Hindlimb muscle (tissue), 1 donor: ENCODE data around the gene ITSN2. TPM values are rescaled to one million over a fixed set of nuclear protein-coding genes. Genes with fewer than 3 reads are reported as not detected.

Source experiments
- DNase-seq: peaks from one replicate; pipeline ENCODE4 v3.0.0-alpha.2; 2013
- polyA plus RNA-seq: library from polyadenylated mRNA; unstranded; fragments of 120-200 nt; gene quantifications from one replicate; pipeline ENCODE4 v1.2.1, GENCODE V29; 2013; ENCODE audit not compliant: insufficient read length

ITSN2 gene
- polyA plus RNA-seq, 1 donor: 20.2 TPM

DNA sequence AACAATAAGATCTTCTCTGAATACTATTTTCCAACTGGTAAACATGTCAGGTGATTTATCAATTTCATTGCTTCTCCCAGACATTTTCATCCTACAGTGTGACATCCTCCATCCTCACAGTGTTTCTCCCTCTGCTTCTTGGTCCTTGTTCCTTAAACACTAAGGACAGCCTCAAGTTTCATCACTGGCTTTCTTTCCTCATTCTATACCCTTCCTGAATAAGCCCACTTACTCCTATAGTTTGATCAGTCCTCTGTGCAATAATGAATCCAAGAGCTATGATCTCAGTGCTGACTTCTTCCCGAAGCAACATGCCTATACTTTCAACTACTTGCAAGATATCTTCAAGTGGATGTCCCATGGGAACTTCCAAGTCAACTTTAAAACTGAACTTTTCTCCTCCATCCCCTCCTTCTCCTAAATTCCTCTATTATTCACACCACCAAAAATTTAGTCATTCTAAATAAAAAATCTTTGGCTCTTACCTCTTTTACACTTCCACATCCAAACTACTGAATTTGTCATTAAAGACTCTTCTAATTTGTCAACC is 97.8 kb downstream of the ITSN2 start:
- DNase-seq: no peak

DNA sequence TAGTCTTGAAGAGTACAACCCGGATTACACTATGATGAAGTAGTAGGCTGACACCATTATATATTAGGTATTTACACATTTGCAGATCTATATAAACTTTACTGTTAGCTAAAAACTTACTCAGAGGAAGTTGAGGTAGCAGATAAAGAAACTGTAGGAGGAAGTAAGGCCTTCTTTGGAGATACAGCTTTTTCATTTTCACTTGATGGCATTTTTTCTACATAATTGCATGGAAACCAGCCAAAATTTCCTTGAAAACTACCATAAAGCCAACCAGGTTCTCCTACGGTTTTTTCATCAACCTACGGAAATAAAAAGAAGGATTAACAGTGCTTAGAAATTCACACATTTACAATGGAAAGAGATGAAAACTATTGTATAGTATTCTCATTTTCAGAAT is 98.9 kb downstream of the ITSN2 start:
- no peak for DNase-seq

DNA sequence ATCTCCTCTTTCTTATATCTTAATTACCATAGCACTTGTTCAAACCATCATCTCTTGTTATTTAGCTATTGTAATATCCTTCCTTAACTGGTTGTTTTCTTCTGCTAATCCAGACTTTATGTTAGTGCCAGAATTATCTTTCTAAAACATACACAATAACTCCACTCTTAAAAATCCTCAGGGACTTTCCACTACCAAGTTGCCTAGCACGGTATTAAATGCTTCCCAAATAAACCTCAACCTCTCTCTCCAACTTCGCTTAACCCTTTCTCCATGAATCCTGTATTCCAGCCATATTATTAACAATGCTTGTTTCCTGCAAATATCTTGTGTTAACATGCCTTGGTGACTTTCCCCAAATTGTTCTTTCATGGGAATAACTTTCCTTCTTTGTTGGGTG is 101.0 kb downstream of the ITSN2 start:
- DNase-seq: peak; percentile 10

DNA sequence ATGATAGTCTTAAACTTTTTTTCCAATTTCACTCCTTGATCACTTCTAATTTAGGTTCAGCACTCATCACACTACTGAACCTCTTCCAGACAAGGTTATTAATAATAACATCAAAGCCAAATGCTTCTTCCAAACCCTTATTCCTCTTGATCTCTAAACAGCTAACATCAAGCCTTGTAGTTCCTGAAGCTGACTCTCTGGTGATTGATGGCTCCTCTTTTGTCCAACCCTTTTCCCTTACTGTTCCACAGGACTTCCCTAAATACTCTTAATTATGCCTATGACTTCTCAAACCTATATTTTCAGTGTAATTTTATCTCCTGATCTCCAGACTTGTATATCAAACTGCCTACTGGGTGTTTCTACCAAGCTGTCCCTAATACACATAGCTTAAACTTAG is 101.6 kb downstream of the ITSN2 start:
- no peak for DNase-seq

DNA sequence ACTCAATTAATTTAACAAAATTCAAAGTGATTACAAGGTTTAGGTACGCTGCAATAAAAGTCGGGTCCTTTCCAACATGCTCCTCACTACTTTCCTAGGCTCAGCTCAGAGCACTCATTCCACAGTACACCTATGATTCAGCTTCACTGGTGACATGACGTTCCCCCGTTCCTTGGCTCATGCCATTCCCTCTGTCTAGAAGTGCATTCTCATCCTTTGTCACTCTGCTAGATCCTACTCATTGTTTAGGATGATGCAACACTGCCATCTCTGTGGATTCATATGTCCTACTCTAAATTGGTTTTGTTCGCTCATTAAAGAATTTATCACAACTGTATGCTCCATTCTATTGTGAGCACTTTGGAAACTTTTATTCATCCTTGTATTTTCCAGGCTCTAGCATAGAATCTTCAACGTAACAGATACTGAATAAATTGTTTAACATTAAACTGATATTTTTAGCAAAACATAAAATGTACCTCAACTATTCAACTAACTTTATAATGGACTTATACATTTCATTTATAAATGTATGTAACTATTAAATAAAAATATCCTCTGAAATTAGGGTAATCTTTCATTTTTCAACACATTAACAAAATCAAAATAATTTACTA is 106.9 kb downstream of the ITSN2 start:
- DNase-seq: no peak

DNA sequence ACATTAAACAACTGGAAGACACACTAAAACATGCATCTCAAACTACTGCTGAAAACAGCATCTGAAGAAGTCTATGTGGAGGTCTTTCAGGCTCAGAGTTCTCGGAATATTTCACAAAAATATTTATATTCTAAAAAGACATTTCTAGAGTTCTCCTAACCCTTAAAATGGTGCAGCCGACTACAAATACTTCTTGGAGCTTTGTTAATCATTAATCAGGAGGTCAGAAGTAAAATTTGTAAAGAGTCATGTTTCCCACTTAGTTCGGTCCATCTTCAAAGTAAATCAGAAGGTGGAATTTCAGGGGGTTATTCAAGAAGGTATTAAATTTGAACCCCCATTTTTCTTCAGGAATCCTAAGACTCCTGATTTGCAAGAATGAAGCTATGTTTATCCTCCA is 112.7 kb downstream of the ITSN2 start:
- no peak for DNase-seq

DNA sequence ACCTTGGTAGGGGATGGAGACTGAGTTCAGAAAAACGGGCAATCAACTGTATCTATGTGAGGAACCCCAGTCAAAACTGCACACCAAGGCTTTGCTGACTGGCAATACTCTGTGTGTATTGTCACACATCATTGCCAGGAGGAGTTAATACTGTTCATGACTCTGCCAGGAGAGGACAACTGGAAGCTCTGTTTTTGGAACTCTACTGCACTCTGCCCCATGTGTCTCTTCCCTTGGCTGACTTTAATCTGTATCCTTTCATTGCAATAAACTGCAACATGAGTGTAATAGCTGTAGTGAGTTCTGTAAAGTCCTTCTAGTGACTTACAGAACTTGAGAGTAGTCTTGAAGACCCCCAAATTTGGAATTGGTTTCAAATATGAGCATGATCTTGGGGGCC is 113.2 kb downstream of the ITSN2 start:
- DNase-seq: no peak

DNA sequence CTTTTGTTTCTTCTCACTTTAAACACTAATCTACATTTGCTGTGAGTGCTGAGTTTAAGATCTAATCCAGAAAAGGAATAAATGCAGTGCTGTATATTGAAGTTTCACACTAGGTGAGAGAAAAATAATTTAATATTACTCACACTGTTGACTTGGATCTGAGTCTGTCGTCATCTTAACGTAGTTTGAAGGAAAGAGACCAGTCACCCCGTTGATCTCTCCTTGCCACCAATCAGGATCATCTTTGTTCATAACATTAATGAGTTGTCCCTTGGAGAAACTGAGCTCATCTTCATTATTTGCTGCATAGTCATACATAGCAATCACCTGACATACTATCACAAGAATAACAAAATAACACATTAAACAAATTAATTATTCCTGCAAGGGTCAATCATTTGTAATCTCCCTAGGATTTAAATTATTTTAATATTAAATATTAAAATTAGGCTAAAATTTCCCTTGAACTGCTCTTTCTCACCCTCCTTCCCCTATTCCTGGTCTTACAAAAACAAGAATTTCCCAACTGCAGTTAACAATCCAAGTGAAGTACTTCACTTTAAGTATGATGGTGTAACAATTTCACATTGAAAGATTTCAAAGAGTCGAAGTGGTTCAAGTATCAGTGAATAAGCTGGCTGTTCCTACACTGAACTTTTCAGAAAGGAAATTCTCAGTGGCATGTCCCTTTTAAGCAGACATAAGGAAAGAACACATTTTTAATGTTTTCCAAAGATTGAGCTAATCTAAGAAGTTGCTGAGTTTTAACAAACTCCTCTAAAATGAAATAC is 114.2 kb downstream of the ITSN2 start:
- no peak for DNase-seq

DNA sequence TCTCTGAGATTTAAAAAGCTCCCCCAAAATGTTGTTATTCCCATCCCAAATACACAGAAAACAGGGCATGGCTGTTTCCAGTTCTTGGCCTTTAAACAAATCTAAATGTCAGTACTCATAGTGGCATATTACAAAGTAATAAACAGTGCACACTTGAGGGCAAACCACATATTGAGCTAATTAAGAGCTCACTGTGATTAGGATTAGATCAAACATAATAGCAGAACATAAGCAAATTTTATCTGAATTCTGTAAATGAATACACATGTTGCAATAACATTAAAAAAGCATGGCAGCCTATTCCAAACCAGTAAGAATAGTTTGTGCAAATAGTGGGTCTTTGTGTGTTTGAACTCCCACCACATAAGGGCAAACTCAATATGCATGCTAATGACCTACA is 118.8 kb downstream of the ITSN2 start:
- DNase-seq: no peak

DNA sequence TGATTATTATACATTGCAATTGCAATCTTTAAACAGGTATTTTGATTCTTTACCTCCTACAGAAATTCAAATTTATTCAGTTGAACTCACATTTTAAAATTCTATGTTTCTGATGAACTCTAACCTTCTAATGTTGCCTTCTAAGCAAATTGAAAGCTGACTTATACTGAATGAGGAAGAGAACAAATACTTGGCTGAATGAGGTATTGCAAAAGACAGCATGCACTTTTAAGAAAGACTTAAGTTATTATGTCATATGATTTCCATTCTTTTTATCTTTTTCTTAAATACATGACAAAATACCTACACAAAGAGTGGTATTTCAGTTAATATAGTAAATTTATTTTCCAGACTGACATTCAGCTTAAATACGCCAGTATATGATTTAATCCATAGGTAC is 120.8 kb downstream of the ITSN2 start:
- no peak for DNase-seq

DNA sequence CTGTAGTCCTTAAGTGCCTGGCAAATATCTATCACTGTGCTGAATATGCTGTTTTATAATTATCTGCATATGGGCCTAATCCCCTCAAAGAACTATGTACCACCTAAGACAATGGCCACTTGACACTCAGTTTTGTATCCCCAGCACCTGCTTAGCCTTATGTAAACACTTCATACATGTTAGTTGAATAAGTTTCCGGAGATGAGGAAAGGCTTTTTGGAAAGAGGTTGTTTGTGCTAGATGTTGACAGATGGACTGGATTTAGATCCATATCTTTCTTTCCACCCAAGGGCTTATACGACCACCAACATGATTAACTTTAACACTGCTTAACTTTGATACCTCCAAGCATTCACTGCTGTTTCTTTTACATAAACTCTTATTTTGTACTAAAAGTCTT is 122.2 kb downstream of the ITSN2 start:
- no peak for DNase-seq

DNA sequence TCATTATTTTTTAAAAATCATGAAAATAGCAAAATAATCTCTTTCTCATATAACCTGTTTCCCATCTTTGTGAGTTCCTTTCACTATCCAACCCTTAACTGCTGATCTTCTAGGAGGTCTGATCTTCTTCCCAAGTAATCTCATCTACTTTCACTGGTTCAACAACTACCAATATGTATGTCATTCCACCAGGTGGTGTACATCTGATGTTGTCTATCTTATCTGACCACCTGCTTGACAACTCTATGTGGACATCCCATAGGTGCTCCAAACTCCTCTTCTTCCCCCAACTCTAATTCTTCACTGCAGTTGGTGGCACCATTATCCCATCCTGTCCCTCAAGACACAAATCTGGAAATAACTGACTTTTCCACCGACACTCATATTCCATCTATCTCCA is 123.0 kb downstream of the ITSN2 start:
- no peak for DNase-seq

DNA sequence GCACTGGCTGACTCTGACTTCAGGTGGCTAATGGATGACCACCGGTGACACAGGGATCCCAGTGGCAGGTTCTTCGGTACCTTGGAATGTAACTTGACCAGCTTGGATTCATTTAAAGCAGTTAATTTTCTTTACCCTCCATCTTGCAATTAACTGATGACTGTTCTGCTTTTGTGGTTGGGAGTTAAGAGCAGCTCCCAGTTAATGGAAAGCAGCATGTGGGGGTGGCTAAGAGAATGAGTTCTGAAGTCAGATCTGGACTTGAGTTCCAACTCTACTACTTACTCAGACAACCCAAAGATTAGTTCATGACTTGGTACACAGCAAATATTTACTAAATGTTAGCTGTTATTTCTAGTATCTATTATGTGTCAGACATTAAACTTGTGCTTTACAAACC is 127.0 kb downstream of the ITSN2 start:
- no peak for DNase-seq

DNA sequence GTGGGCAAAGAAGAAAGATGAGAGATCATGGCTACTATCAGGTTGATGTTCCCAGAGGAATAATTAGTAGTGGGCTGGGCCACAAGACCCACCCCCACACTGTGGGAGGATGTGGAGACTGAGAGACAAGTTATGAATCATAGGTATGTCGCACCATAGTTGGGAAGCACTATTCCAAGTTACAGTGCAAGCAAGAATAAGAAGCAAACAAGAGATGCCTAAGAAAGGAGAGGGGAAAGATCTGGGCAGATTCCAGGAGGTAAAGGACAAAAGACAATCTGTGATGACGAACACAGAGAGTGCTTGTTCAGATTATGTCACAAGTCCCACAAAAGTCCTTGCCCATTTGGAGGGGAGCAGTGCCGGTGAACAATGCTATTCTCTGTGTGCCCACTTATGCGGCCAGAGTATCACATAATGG is 128.9 kb downstream of the ITSN2 start:
- no peak for DNase-seq

DNA sequence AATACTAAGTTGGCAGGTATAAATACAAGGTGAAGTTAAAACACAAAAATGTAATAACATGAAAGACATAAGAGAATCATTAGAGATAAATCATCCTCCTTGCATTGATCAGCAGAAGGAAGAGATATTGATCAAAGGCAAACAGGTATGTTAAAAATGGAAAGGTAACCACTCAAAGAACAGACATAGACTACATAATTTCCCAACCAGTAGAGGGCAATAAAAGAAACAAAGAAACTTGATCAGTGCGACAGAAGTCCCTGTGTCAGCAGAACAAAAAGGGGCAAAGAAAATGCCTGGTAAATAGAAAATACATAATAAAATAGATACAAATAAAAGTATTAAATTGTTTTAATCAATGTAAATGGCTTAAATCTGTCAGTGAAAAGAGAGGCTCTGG is 131.9 kb downstream of the ITSN2 start:
- no peak for DNase-seq

DNA sequence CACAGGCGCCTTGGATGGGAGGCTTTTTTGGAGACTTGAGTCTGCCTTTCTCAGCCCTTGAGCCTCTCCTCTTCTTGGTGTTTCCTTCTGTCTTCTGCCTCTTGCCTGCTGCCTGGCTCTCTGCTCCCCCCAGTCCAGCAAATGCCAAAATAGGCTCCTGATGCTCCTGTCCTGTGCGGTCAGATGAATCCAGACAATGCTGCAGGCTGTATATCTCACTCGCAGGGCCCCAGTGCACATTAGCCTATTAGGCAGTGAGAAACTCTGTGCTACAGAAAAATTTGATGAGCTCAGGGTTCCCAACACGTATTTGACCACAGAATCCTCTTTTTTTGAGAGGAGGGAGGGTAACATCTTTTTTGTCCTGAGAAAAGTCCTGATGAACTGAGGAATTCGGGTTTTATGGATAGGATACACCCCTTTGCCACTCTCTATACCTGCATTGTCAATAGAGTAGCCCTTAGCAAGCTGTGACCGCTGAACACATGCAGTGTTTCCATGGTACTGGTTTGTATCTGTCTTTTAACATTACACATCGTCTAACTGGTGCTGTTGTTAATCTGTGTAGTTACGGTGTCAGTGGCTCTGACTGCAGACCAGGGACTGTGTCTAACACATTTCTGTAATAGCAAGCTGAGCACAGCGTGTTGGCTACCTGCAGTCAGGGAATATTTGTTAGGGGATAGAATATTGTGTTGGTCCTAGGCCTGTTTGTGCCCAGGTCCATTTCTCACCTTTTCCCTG is 134.7 kb downstream of the ITSN2 start:
- DNase-seq: no peak

DNA sequence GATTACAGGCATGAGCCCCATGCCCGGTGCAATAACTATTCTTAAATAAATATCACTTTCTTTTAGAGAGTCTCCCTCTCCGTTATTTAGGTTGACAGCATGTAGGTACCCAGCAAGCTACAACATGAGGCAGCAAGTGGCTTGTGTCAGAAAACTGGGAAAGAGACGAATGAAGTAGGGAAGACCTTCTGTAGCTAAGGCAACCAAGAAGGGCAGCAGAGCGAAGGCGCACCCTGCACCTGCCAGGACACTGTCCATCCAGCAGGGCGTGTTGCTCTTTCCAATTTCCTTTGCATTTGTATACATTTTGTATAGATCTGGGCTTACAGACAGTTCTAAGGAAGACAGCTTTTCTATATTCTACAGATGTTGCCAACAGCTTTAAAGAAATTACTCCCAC is 137.4 kb downstream of the ITSN2 start:
- DNase-seq: no peak

DNA sequence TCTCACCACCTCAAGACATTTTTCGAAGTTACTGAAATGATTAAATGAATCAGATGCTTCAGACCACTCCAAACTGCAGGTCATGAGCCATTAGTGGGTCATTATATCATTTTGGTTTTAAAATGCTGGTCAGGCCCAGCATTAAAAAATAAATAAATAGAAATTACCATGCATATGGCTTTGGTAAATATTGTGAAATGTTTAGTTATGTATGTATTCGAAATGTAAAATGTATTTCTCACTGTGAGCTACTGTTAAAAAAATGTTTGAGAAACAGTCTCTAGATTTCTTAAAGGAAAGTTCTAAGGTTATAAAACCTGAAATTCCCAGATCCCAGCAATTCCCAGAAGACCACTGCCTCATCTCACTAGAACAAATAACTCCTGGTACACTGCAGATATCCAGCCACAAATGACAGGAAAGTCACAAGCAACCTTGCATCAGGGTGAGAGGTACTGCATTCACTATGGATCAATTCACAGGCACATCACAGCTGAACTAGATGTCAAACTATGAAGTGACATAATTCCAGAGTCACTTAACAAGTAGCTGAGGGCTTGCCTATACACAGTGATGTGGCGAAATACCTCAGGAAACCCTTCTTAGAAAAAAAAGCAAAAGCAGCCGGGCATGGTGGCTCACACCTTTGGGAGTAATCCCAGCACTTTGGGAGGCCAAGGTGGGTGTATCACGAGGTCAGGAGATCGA is 138.8 kb downstream of the ITSN2 start:
- DNase-seq: no peak

DNA sequence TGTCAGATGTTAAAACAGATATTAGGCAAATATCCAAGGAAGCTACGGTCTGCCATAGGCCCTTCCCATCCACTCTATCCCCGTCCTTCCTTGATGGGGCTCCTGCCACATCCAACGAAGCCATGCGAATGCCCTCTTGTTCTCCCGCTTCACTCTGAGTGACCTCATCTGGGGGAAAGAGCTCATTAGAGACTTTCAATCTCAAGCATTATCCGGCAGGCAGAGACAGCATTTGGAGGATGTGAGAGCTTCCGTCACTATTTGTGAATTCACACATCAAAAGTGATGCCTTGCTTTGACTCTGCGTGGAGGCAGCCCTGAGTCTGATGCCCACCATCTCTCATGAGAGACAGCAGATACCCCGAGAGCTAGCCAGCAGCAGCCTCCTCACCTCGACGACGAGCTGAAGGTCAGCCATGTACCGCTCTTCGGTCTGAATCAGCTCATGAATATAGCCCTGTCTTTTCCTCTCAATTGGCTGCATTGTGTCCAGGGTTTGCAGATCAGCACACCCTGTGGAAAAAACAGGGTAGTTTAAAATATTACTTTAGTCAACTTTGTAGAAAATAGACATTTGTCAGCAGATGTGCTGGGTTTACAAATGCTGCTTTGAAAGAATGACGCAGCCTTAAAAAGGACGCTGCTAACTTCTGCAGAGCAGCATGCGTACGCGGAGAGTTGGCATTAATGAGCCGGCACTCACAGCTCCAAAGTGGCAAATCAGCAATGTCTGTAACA is 139.6 kb downstream of the ITSN2 start:
- no peak for DNase-seq

DNA sequence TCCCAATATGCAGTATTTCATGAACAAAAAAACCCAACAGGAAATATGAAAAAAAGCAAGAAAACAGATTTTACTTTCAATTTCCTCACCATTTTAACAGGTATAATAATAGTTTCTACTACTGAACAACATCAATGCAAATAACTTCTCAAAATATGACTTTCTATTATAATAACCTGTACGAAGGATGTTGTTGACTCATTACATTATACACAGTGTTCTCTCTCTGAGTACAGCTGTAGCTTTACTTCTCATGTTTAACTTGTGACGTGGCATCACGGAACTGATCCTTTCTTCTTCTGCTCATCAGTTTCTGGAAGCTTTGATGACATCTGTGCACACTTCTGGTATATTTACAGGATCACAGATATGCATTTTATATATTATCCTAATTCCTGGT is 145.5 kb downstream of the ITSN2 start:
- DNase-seq: no peak

DNA sequence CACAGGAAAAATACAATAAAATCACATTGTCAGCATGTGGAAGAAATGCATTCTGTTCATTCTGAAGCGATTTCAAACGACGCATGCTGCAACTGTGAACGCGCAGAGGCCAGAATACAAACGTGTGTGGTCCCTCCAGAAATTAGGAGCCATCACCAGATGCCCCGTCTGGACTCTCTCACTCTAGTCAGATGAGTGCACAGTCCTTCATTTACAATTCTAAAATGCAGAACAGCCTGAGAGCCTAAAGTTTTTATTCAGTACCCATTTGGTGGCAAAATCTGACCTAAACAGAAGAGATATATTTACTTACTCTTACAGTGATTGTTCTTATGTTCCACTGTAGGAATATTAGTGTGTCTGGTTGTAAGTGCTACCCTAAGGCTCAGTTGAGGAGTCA is 148.9 kb downstream of the ITSN2 start:
- no peak for DNase-seq

DNA sequence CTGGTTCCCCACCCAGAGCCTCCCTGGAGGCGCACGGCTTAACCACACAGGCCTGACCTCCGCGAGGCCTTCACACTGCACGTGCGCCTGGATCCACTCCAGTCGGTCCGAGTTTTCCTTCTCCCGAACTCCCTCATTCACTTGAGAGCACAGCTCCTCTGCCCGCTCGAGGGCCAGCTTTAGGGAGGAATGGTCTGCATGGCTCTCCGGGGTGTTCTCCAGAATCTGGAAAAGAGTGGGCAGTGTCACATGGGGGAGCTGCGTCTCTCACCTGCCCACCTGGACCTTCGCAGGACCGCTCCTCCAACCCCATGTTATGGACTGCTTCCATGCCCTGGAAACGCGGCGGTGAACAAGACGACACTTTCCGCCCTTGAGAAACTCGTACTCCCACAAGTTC is 149.6 kb downstream of the ITSN2 start:
- no peak for DNase-seq
